H9 (cell line): ENCODE data around the gene ENTPD6. TPM values are rescaled to one million over a fixed set of nuclear protein-coding genes. Genes with fewer than 3 reads are reported as not detected.

Experiments used
- DNase-seq: peaks from one replicate; pipeline ENCODE4 v3.0.0-alpha.2; 2017
- H2AFZ ChIP-seq: one replicate; pipeline ENCODE4 v1.6.1; 2013; ENCODE audit warnings: mild to moderate bottlenecking, low read length, control low read depth, moderate library complexity
- H2AK5ac ChIP-seq: 2 replicates; pipeline ENCODE4 v1.6.1; 2013; ENCODE audit warnings: low read length, control low read depth, mixed read lengths; ENCODE audit not compliant: insufficient read length
- H2BK120ac ChIP-seq: one replicate; pipeline ENCODE4 v1.6.1; 2013; ENCODE audit warnings: low read depth, mild to moderate bottlenecking, low read length, control low read depth, inconsistent platforms; ENCODE audit not compliant: poor library complexity, severe bottlenecking
- H2BK12ac ChIP-seq: 2 replicates; pipeline ENCODE4 v1.6.1; 2013; ENCODE audit warnings: low read length, control low read depth, mixed read lengths, low read depth; ENCODE audit not compliant: insufficient read length
- H2BK15ac ChIP-seq: 2 replicates; pipeline ENCODE4 v1.6.1; 2013; ENCODE audit warnings: low read depth, low read length, control low read depth
- H2BK20ac ChIP-seq: one replicate; pipeline ENCODE4 v1.6.1; 2013; ENCODE audit warnings: low read depth, mild to moderate bottlenecking, low read length, control low read depth, inconsistent platforms; ENCODE audit not compliant: poor library complexity, severe bottlenecking
- H2BK5ac ChIP-seq: 2 replicates; pipeline ENCODE4 v1.6.1; 2013; ENCODE audit warnings: low read length, control low read depth, mixed read lengths; ENCODE audit not compliant: insufficient read length
- H3K14ac ChIP-seq: 2 replicates; pipeline ENCODE4 v1.6.1; 2013; ENCODE audit warnings: low read length, control low read depth; ENCODE audit not compliant: insufficient read depth
- H3K18ac ChIP-seq: 2 replicates; pipeline ENCODE4 v1.6.1; 2013; ENCODE audit warnings: low read depth, mild to moderate bottlenecking, mixed read lengths, low read length, control low read depth; ENCODE audit not compliant: insufficient read length
- H3K23ac ChIP-seq: 2 replicates; pipeline ENCODE4 v1.6.1; 2013; ENCODE audit warnings: low read length, control low read depth, mixed read lengths, low read depth; ENCODE audit not compliant: insufficient read length
- H3K23me2 ChIP-seq: 2 replicates; pipeline ENCODE4 v1.6.1; 2013; ENCODE audit warnings: low read depth, mild to moderate bottlenecking, mixed read lengths, low read length, control low read depth; ENCODE audit not compliant: insufficient read length, poor library complexity, severe bottlenecking
- H3K27ac ChIP-seq: 2 replicates; pipeline ENCODE4 v1.5.1; 2013; ENCODE audit warnings: low read length, control low read depth, mixed read lengths, low read depth; ENCODE audit not compliant: insufficient read length
- H3K27me3 ChIP-seq: 2 replicates; pipeline ENCODE4 v1.6.1; 2013; ENCODE audit warnings: low read length, control low read depth, inconsistent platforms; ENCODE audit not compliant: insufficient read depth
- H3K4ac ChIP-seq: 2 replicates; pipeline ENCODE4 v1.6.1; 2013; ENCODE audit warnings: low read depth, mild to moderate bottlenecking, control low read depth, inconsistent platforms, low read length, moderate library complexity
- H3K4me1 ChIP-seq: 2 replicates; pipeline ENCODE4 v1.6.1; 2013; ENCODE audit warnings: low read length, control low read depth, inconsistent platforms; ENCODE audit not compliant: insufficient read depth
- H3K4me2 ChIP-seq: 2 replicates; pipeline ENCODE4 v1.6.1; 2013; ENCODE audit warnings: low read length, control low read depth, mixed read lengths; ENCODE audit not compliant: insufficient read length, insufficient read depth
- H3K56ac ChIP-seq: 2 replicates; pipeline ENCODE4 v1.6.1; 2013; ENCODE audit warnings: low read depth, mild to moderate bottlenecking, mixed read lengths, low read length, control low read depth; ENCODE audit not compliant: insufficient read length
- H3K79me1 ChIP-seq: 2 replicates; pipeline ENCODE4 v1.6.1; 2013; ENCODE audit warnings: low read depth, mild to moderate bottlenecking, moderate library complexity, low read length, control low read depth, inconsistent platforms; ENCODE audit not compliant: insufficient read depth, poor library complexity, severe bottlenecking
- H3K79me2 ChIP-seq: 2 replicates; pipeline ENCODE4 v1.6.1; 2013; ENCODE audit warnings: low read length, control low read depth, inconsistent platforms; ENCODE audit not compliant: insufficient read depth
- H3K9ac ChIP-seq: 2 replicates; pipeline ENCODE4 v1.6.1; 2013; ENCODE audit warnings: low read length, control low read depth, mixed read lengths; ENCODE audit not compliant: insufficient read length; ENCODE audit errors: extremely low read depth
- H3K9me3 ChIP-seq: one replicate; pipeline ENCODE4 v1.6.1; 2013; ENCODE audit warnings: low read depth, low read length, inconsistent platforms; ENCODE audit not compliant: control insufficient read depth
- H3T11ph ChIP-seq: one replicate; pipeline ENCODE4 v1.6.1; 2013; ENCODE audit warnings: mild to moderate bottlenecking, low read length, control low read depth, inconsistent platforms
- H4K20me1 ChIP-seq: one replicate; pipeline ENCODE4 v1.6.1; 2013; ENCODE audit not compliant: control insufficient read depth, insufficient read length, insufficient read depth
- H4K5ac ChIP-seq: 2 replicates; pipeline ENCODE4 v1.6.1; 2013; ENCODE audit warnings: low read depth, mild to moderate bottlenecking, mixed read lengths, low read length, control low read depth; ENCODE audit not compliant: insufficient read length
- H4K8ac ChIP-seq: replicated peaks from 2 replicates; pipeline ENCODE4 v1.6.1; 2013; ENCODE audit warnings: low read length, control low read depth, mixed read lengths, low read depth; ENCODE audit not compliant: insufficient read length
- H4K91ac ChIP-seq: 2 replicates; pipeline ENCODE4 v1.6.1; 2013; ENCODE audit warnings: low read depth, mild to moderate bottlenecking, moderate library complexity, mixed read lengths, low read length, control low read depth; ENCODE audit not compliant: insufficient read length
- H3K27ac Mint-ChIP-seq, 3 experiments: 2 replicates in 2 of 3; 3 replicates in 1 of 3; pipeline ENCODE4 v1.8.0; 2020 to 2021; ENCODE audit warnings: mixed read lengths in 3 of 3, mild to moderate bottlenecking in 1 of 3, moderate library complexity in 1 of 3
- H3K27me3 Mint-ChIP-seq: 2 replicates; pipeline ENCODE4 v1.8.0; 2021; ENCODE audit warnings: low read depth, mild to moderate bottlenecking, moderate library complexity, mixed read lengths
- H3K36me3 Mint-ChIP-seq, 3 experiments: 2 replicates in 2 of 3; 3 replicates in 1 of 3; pipeline ENCODE4 v1.8.0; 2020 to 2021; ENCODE audit warnings: low read depth in 3 of 3, mixed read lengths in 3 of 3; ENCODE audit not compliant: insufficient read depth in 1 of 3
- H3K4me1 Mint-ChIP-seq, 2 experiments: 2 replicates each; pipeline ENCODE4 v1.8.0; 2020; ENCODE audit warnings: mixed read lengths in 2 of 2
- H3K4me3 Mint-ChIP-seq, 2 experiments: 2 replicates in 1 of 2; 3 replicates in 1 of 2; pipeline ENCODE4 v1.8.0; 2020 to 2021; ENCODE audit warnings: mild to moderate bottlenecking in 2 of 2, mixed read lengths in 2 of 2, moderate library complexity in 1 of 2
- H3K9me3 Mint-ChIP-seq, 2 experiments: 2 replicates in 1 of 2; 3 replicates in 1 of 2; pipeline ENCODE4 v1.8.0; 2020; ENCODE audit warnings: mild to moderate bottlenecking in 2 of 2, mixed read lengths in 2 of 2, moderate library complexity in 1 of 2
- CTCF ChIP-seq: fragments of 200-600 bp; sonication (generic); conservative IDR thresholded peaks from 3 replicates; pipeline ENCODE4 v1.8.0; 2021; ENCODE audit warnings: antibody characterized with exemption, mild to moderate bottlenecking
- WGBS: extraction: QIAGEN DNeasy Blood & Tissue Kit; methylation state at CpG from one replicate; pipeline ENCODE4 v1.1.7; 2013; ENCODE audit warnings: missing lambda C conversion rate, low lambda C conversion rate, mixed read lengths; ENCODE audit not compliant: insufficient read length; ENCODE audit errors: extremely low coverage; 5-methylcytosine and 5-hydroxymethylcytosine counted together
- total RNA-seq: library from RNA; stranded (reverse); gene quantifications from 2 replicates; pipeline ENCODE4 v1.2.1, GENCODE V29; 2021

Gene ENTPD6
- total RNA-seq, 1 experiment from 2014 or later: 57.4 TPM

- Histone ChIP-seq H4K20me1 (no peaks in the 10 kb centered on the region), H2BK15ac (no peak overlapping the region), H3K27ac (no peak overlapping the region), H3K4me1 (no peaks in the 10 kb centered on the region), H4K8ac (no peak overlapping the region), H3K4me2 (no peak overlapping the region), H3K56ac (no peak overlapping the region), H4K5ac (no peak overlapping the region), H3T11ph (no peak overlapping the region), H3K4ac (no peak overlapping the region), H3K79me2 (no peaks in the 10 kb centered on the region), H2BK120ac (no peak overlapping the region), H3K27me3 (no peaks in the 10 kb centered on the region), H3K79me1 (no peaks in the 10 kb centered on the region), H3K18ac (no peak overlapping the region), H3K23me2 (no peaks in the 10 kb centered on the region), H3K9me3 (no peaks in the 10 kb centered on the region), H3K9ac (no peak overlapping the region), H2BK12ac (no peak overlapping the region), H3K23ac (no peak overlapping the region), H3K14ac (no peak overlapping the region), H4K91ac (no peak overlapping the region), H2BK20ac (no peak overlapping the region), H2BK5ac (no peak overlapping the region), H2AK5ac (no peak overlapping the region), H2AFZ (no peak overlapping the region)
- H3K27me3 Mint-ChIP-seq: no peaks in the 10 kb centered on the region
- no CpG with 5 or more reads among the region's 13 CpGs for WGBS
- H3K36me3 Mint-ChIP-seq: peaks cover 26 to 64% (median 42%) of the 10 kb centered on the region in 3 experiments
- DNase-seq: no peak
- TF ChIP-seq CTCF: no peak
- no peaks in the 10 kb centered on the region; a peak in 1 of 5 replicates for H3K9me3 Mint-ChIP-seq
- H3K4me1 Mint-ChIP-seq: no peaks in the 10 kb centered on the region
- no peak overlapping the region for H3K4me3 Mint-ChIP-seq
- H3K27ac Mint-ChIP-seq: no peak overlapping the region; a peak in 1 of 7 replicates
These were observed 76.1 kb downstream of the ENTPD6 start for GRCh38 chr20:25271486-25272222.
